H9 (cell line): Measurements from ENCODE around the gene CYB5R2. TPM values are rescaled to one million over a fixed set of nuclear protein-coding genes. Genes with fewer than 3 reads are reported as not detected.

Experiments used
- DNase-seq: peaks from one replicate; pipeline ENCODE4 v3.0.0-alpha.2; 2017
- H2AFZ ChIP-seq: one replicate; pipeline ENCODE4 v1.6.1; 2013; ENCODE audit warnings: mild to moderate bottlenecking, low read length, control low read depth, moderate library complexity
- H2AK5ac ChIP-seq: 2 replicates; pipeline ENCODE4 v1.6.1; 2013; ENCODE audit warnings: low read length, control low read depth, mixed read lengths; ENCODE audit not compliant: insufficient read length
- H2BK120ac ChIP-seq: one replicate; pipeline ENCODE4 v1.6.1; 2013; ENCODE audit warnings: low read depth, mild to moderate bottlenecking, low read length, control low read depth, inconsistent platforms; ENCODE audit not compliant: poor library complexity, severe bottlenecking
- H2BK12ac ChIP-seq: 2 replicates; pipeline ENCODE4 v1.6.1; 2013; ENCODE audit warnings: low read length, control low read depth, mixed read lengths, low read depth; ENCODE audit not compliant: insufficient read length
- H2BK15ac ChIP-seq: 2 replicates; pipeline ENCODE4 v1.6.1; 2013; ENCODE audit warnings: low read depth, low read length, control low read depth
- H2BK20ac ChIP-seq: one replicate; pipeline ENCODE4 v1.6.1; 2013; ENCODE audit warnings: low read depth, mild to moderate bottlenecking, low read length, control low read depth, inconsistent platforms; ENCODE audit not compliant: poor library complexity, severe bottlenecking
- H2BK5ac ChIP-seq: 2 replicates; pipeline ENCODE4 v1.6.1; 2013; ENCODE audit warnings: low read length, control low read depth, mixed read lengths; ENCODE audit not compliant: insufficient read length
- H3K14ac ChIP-seq: 2 replicates; pipeline ENCODE4 v1.6.1; 2013; ENCODE audit warnings: low read length, control low read depth; ENCODE audit not compliant: insufficient read depth
- H3K18ac ChIP-seq: 2 replicates; pipeline ENCODE4 v1.6.1; 2013; ENCODE audit warnings: low read depth, mild to moderate bottlenecking, mixed read lengths, low read length, control low read depth; ENCODE audit not compliant: insufficient read length
- H3K23ac ChIP-seq: 2 replicates; pipeline ENCODE4 v1.6.1; 2013; ENCODE audit warnings: low read length, control low read depth, mixed read lengths, low read depth; ENCODE audit not compliant: insufficient read length
- H3K23me2 ChIP-seq: 2 replicates; pipeline ENCODE4 v1.6.1; 2013; ENCODE audit warnings: low read depth, mild to moderate bottlenecking, mixed read lengths, low read length, control low read depth; ENCODE audit not compliant: insufficient read length, poor library complexity, severe bottlenecking
- H3K27ac ChIP-seq: 2 replicates; pipeline ENCODE4 v1.5.1; 2013; ENCODE audit warnings: low read length, control low read depth, mixed read lengths, low read depth; ENCODE audit not compliant: insufficient read length
- H3K27me3 ChIP-seq: 2 replicates; pipeline ENCODE4 v1.6.1; 2013; ENCODE audit warnings: low read length, control low read depth, inconsistent platforms; ENCODE audit not compliant: insufficient read depth
- H3K4ac ChIP-seq: 2 replicates; pipeline ENCODE4 v1.6.1; 2013; ENCODE audit warnings: low read depth, mild to moderate bottlenecking, control low read depth, inconsistent platforms, low read length, moderate library complexity
- H3K4me1 ChIP-seq: 2 replicates; pipeline ENCODE4 v1.6.1; 2013; ENCODE audit warnings: low read length, control low read depth, inconsistent platforms; ENCODE audit not compliant: insufficient read depth
- H3K4me2 ChIP-seq: 2 replicates; pipeline ENCODE4 v1.6.1; 2013; ENCODE audit warnings: low read length, control low read depth, mixed read lengths; ENCODE audit not compliant: insufficient read length, insufficient read depth
- H3K56ac ChIP-seq: 2 replicates; pipeline ENCODE4 v1.6.1; 2013; ENCODE audit warnings: low read depth, mild to moderate bottlenecking, mixed read lengths, low read length, control low read depth; ENCODE audit not compliant: insufficient read length
- H3K79me1 ChIP-seq: 2 replicates; pipeline ENCODE4 v1.6.1; 2013; ENCODE audit warnings: low read depth, mild to moderate bottlenecking, moderate library complexity, low read length, control low read depth, inconsistent platforms; ENCODE audit not compliant: insufficient read depth, poor library complexity, severe bottlenecking
- H3K79me2 ChIP-seq: 2 replicates; pipeline ENCODE4 v1.6.1; 2013; ENCODE audit warnings: low read length, control low read depth, inconsistent platforms; ENCODE audit not compliant: insufficient read depth
- H3K9ac ChIP-seq: 2 replicates; pipeline ENCODE4 v1.6.1; 2013; ENCODE audit warnings: low read length, control low read depth, mixed read lengths; ENCODE audit not compliant: insufficient read length; ENCODE audit errors: extremely low read depth
- H3K9me3 ChIP-seq: one replicate; pipeline ENCODE4 v1.6.1; 2013; ENCODE audit warnings: low read depth, low read length, inconsistent platforms; ENCODE audit not compliant: control insufficient read depth
- H3T11ph ChIP-seq: one replicate; pipeline ENCODE4 v1.6.1; 2013; ENCODE audit warnings: mild to moderate bottlenecking, low read length, control low read depth, inconsistent platforms
- H4K20me1 ChIP-seq: one replicate; pipeline ENCODE4 v1.6.1; 2013; ENCODE audit not compliant: control insufficient read depth, insufficient read length, insufficient read depth
- H4K5ac ChIP-seq: 2 replicates; pipeline ENCODE4 v1.6.1; 2013; ENCODE audit warnings: low read depth, mild to moderate bottlenecking, mixed read lengths, low read length, control low read depth; ENCODE audit not compliant: insufficient read length
- H4K8ac ChIP-seq: replicated peaks from 2 replicates; pipeline ENCODE4 v1.6.1; 2013; ENCODE audit warnings: low read length, control low read depth, mixed read lengths, low read depth; ENCODE audit not compliant: insufficient read length
- H4K91ac ChIP-seq: 2 replicates; pipeline ENCODE4 v1.6.1; 2013; ENCODE audit warnings: low read depth, mild to moderate bottlenecking, moderate library complexity, mixed read lengths, low read length, control low read depth; ENCODE audit not compliant: insufficient read length
- H3K27ac Mint-ChIP-seq, 3 experiments: 2 replicates in 2 of 3; 3 replicates in 1 of 3; pipeline ENCODE4 v1.8.0; 2020 to 2021; ENCODE audit warnings: mixed read lengths in 3 of 3, mild to moderate bottlenecking in 1 of 3, moderate library complexity in 1 of 3
- H3K27me3 Mint-ChIP-seq: 2 replicates; pipeline ENCODE4 v1.8.0; 2021; ENCODE audit warnings: low read depth, mild to moderate bottlenecking, moderate library complexity, mixed read lengths
- H3K36me3 Mint-ChIP-seq, 3 experiments: 2 replicates in 2 of 3; 3 replicates in 1 of 3; pipeline ENCODE4 v1.8.0; 2020 to 2021; ENCODE audit warnings: low read depth in 3 of 3, mixed read lengths in 3 of 3; ENCODE audit not compliant: insufficient read depth in 1 of 3
- H3K4me1 Mint-ChIP-seq, 2 experiments: 2 replicates each; pipeline ENCODE4 v1.8.0; 2020; ENCODE audit warnings: mixed read lengths in 2 of 2
- H3K4me3 Mint-ChIP-seq, 2 experiments: 2 replicates in 1 of 2; 3 replicates in 1 of 2; pipeline ENCODE4 v1.8.0; 2020 to 2021; ENCODE audit warnings: mild to moderate bottlenecking in 2 of 2, mixed read lengths in 2 of 2, moderate library complexity in 1 of 2
- H3K9me3 Mint-ChIP-seq, 2 experiments: 2 replicates in 1 of 2; 3 replicates in 1 of 2; pipeline ENCODE4 v1.8.0; 2020; ENCODE audit warnings: mild to moderate bottlenecking in 2 of 2, mixed read lengths in 2 of 2, moderate library complexity in 1 of 2
- CTCF ChIP-seq: fragments of 200-600 bp; sonication (generic); conservative IDR thresholded peaks from 3 replicates; pipeline ENCODE4 v1.8.0; 2021; ENCODE audit warnings: antibody characterized with exemption, mild to moderate bottlenecking
- WGBS: extraction: QIAGEN DNeasy Blood & Tissue Kit; methylation state at CpG from one replicate; pipeline ENCODE4 v1.1.7; 2013; ENCODE audit warnings: missing lambda C conversion rate, low lambda C conversion rate, mixed read lengths; ENCODE audit not compliant: insufficient read length; ENCODE audit errors: extremely low coverage; 5-methylcytosine and 5-hydroxymethylcytosine counted together
- total RNA-seq: library from RNA; stranded (reverse); gene quantifications from 2 replicates; pipeline ENCODE4 v1.2.1, GENCODE V29; 2021

CYB5R2 gene
- total RNA-seq, 1 experiment from 2014 or later: 44.5 TPM

- Histone ChIP-seq H4K8ac (no peak overlapping the region), H2AFZ (no peak overlapping the region), H2BK12ac (no peak overlapping the region), H3K79me1 (no peaks in the 10 kb centered on the region), H3K23ac (no peak overlapping the region), H3K9me3 (no peaks in the 10 kb centered on the region), H4K5ac (no peak overlapping the region), H2BK20ac (no peak overlapping the region), H4K91ac (no peak overlapping the region), H2BK5ac (no peak overlapping the region), H3K79me2 (no peaks in the 10 kb centered on the region), H4K20me1 (no peaks in the 10 kb centered on the region), H3K14ac (no peak overlapping the region), H2AK5ac (no peak overlapping the region), H3K56ac (no peak overlapping the region), H2BK120ac (no peak overlapping the region), H3K4me1 (no peaks in the 10 kb centered on the region), H3T11ph (no peak overlapping the region), H2BK15ac (no peak overlapping the region), H3K27ac (no peak overlapping the region), H3K18ac (no peak overlapping the region), H3K4ac (no peak overlapping the region), H3K23me2 (no peaks in the 10 kb centered on the region), H3K27me3 (no peaks in the 10 kb centered on the region), H3K4me2 (no peak overlapping the region), H3K9ac (no peak overlapping the region)
- H3K27ac Mint-ChIP-seq: peak overlapping the region; percentile 4 to 58 (median 52); a peak in 6 of 7 replicates
- no peak overlapping the region; a peak in 1 of 5 replicates for H3K4me3 Mint-ChIP-seq
- H3K9me3 Mint-ChIP-seq: peaks cover 4 to 9% of the 10 kb centered on the region in 2 experiments
- H3K4me1 Mint-ChIP-seq: peaks cover 5 to 7% of the 10 kb centered on the region in 2 experiments
- peak; percentile 81 for TF ChIP-seq CTCF
- no peaks in the 10 kb centered on the region for H3K27me3 Mint-ChIP-seq
- H3K36me3 Mint-ChIP-seq: peaks cover 2 to 30% (median 13%) of the 10 kb centered on the region in 3 experiments; a peak in 6 of 7 replicates
- peak; percentile 76 for DNase-seq
- no CpG with 5 or more reads among the region's 15 CpGs for WGBS
Measured at GRCh38 chr11:7657306-7658025, 15.8 kb downstream of the CYB5R2 start.
